H1 (cell line): Measurements from ENCODE around the gene SFTPB. TPM values are rescaled to one million over a fixed set of nuclear protein-coding genes. Genes with fewer than 3 reads are reported as not detected.
"Not testable (repeated sequence)": the region's sequence is repeated elsewhere in the genome, so short reads cannot be mapped to it uniquely, and the experiment has no call there.

Experiments used
- CTCF ChIA-PET: fragments of 300-600 bp; sonication (Branson Sonifier 250); formaldehyde crosslinking; loops from one replicate; lab custom pipeline; 2021; ENCODE audit not compliant: partially characterized antibody; lab: Charles Lee
- POLR2A ChIA-PET: fragments of 300-600 bp; sonication (Branson Sonifier 250); formaldehyde crosslinking; loops from one replicate; lab custom pipeline; 2021; ENCODE audit warnings: inconsistent platforms; ENCODE audit not compliant: partially characterized antibody; lab: Charles Lee
- DNase-seq, 2 experiments: peaks; one replicate each; pipeline versions ENCODE4 v3.0.0 to v3.0.0-alpha.2; 2010 to 2022; ENCODE audit warnings: low spot score in 2 of 2, low read depth in 1 of 2, mixed read lengths in 1 of 2
- FAIRE-seq: peaks from 2 replicates; lab custom pipeline; 2011; peaks lifted over from hg19 to GRCh38; lab: Jason Lieb, UNC
- H2AFZ ChIP-seq: 2 replicates; pipeline ENCODE4 v1.8.1; 2012; ENCODE audit warnings: low read length, inconsistent platforms
- H2AK5ac ChIP-seq: 2 replicates; pipeline ENCODE4 v1.6.1; 2013; ENCODE audit warnings: low read depth, low read length
- H2BK120ac ChIP-seq: replicated peaks from 2 replicates; pipeline ENCODE3; 2013; ENCODE audit warnings: low read depth, low read length, inconsistent platforms
- H2BK12ac ChIP-seq: 2 replicates; pipeline ENCODE4 v1.6.1; 2013; ENCODE audit warnings: low read depth, low read length
- H2BK15ac ChIP-seq: 2 replicates; pipeline ENCODE4 v1.6.1; 2013; ENCODE audit warnings: low read length
- H2BK20ac ChIP-seq: 2 replicates; pipeline ENCODE4 v1.6.1; 2013; ENCODE audit warnings: low read length
- H2BK5ac ChIP-seq: 2 replicates; pipeline ENCODE4 v1.6.1; 2013; ENCODE audit warnings: low read depth, low read length
- H3K14ac ChIP-seq: 2 replicates; pipeline ENCODE4 v1.6.1; 2013; ENCODE audit warnings: inconsistent platforms; ENCODE audit not compliant: insufficient read length
- H3K18ac ChIP-seq: 2 replicates; pipeline ENCODE4 v1.6.1; 2013; ENCODE audit warnings: low read length; ENCODE audit errors: extremely low read depth
- H3K23ac ChIP-seq: 2 replicates; pipeline ENCODE4 v1.6.1; 2013; ENCODE audit warnings: inconsistent platforms; ENCODE audit not compliant: insufficient read length
- H3K23me2 ChIP-seq: 2 replicates; pipeline ENCODE4 v1.6.1; 2013; ENCODE audit warnings: low read depth, low read length
- H3K27ac ChIP-seq: 2 replicates; pipeline ENCODE4 v1.6.1; 2011; ENCODE audit warnings: low read depth, low read length, inconsistent platforms
- H3K27me3 ChIP-seq, 4 experiments: replicated peaks in 1 of 4; 1 replicate in 1 of 4; 2 replicates in 3 of 4; pipeline versions ENCODE4 v1.6.1 to v1.8.1; 2011 to 2013; ENCODE audit warnings: low read length in 3 of 4, mild to moderate bottlenecking in 3 of 4, inconsistent platforms in 2 of 4, mixed read lengths in 2 of 4, moderate library complexity in 1 of 4; ENCODE audit not compliant: control insufficient read depth in 3 of 4, insufficient read depth in 3 of 4; ENCODE audit errors: extremely low read depth in 1 of 4
- H3K36me3 ChIP-seq, 4 experiments: 2 replicates each; pipeline versions ENCODE4 v1.6.1 to v1.8.1; 2011 to 2013; ENCODE audit warnings: mild to moderate bottlenecking in 4 of 4, low read length in 3 of 4, moderate library complexity in 2 of 4, control low read depth in 1 of 4, inconsistent platforms in 1 of 4; ENCODE audit not compliant: insufficient read depth in 4 of 4, control insufficient read depth in 2 of 4
- H3K4ac ChIP-seq: replicated peaks from 2 replicates; pipeline ENCODE3; 2013; ENCODE audit warnings: low read length, low read depth, mixed read lengths, inconsistent platforms; ENCODE audit not compliant: insufficient read length
- H3K4me1 ChIP-seq, 4 experiments: replicated peaks in 1 of 4; 1 replicate in 1 of 4; 2 replicates in 3 of 4; pipeline versions ENCODE4 v1.6.1 to v1.8.1; 2011 to 2013; ENCODE audit warnings: low read length in 3 of 4, inconsistent platforms in 2 of 4, mixed read lengths in 1 of 4; ENCODE audit not compliant: insufficient read depth in 4 of 4, control insufficient read depth in 3 of 4
- H3K4me2 ChIP-seq, 2 experiments: 2 replicates each; pipeline versions ENCODE4 v1.6.1 to v1.8.1; 2011 to 2013; ENCODE audit warnings: low read depth in 2 of 2, low read length in 2 of 2, control low read depth in 1 of 2, inconsistent platforms in 1 of 2, mild to moderate bottlenecking in 1 of 2; ENCODE audit not compliant: insufficient read depth in 1 of 2
- H3K4me3 ChIP-seq, 4 experiments: fragments of 200-600, 300-600 bp in 1 of 4; sonication (generic), shearing (Covaris generic), sonication (Bioruptor Twin) in 1 of 4; 2 replicates each; pipeline versions ENCODE4 v1.5.1 to v1.8.1; 2011 to 2016; ENCODE audit warnings: low read length in 4 of 4, low read depth in 3 of 4, control low read depth in 2 of 4, inconsistent platforms in 2 of 4, mild to moderate bottlenecking in 2 of 4, mixed read lengths in 1 of 4, moderate library complexity in 1 of 4; ENCODE audit not compliant: insufficient read depth in 2 of 4; ENCODE audit errors: extremely low read depth in 1 of 4
- H3K56ac ChIP-seq: replicated peaks from 2 replicates; pipeline ENCODE3; 2013; ENCODE audit warnings: low read depth, mild to moderate bottlenecking, mixed read lengths, low read length, inconsistent platforms; ENCODE audit not compliant: insufficient read length
- H3K79me1 ChIP-seq: 2 replicates; pipeline ENCODE4 v1.6.1; 2013; ENCODE audit warnings: low read depth, low read length, control low read depth
- H3K79me2 ChIP-seq, 2 experiments: 2 replicates each; pipeline versions ENCODE4 v1.6.1 to v1.8.1; 2012 to 2013; ENCODE audit warnings: low read length in 2 of 2, mild to moderate bottlenecking in 2 of 2, inconsistent platforms in 1 of 2; ENCODE audit not compliant: insufficient read depth in 2 of 2, control insufficient read depth in 1 of 2
- H3K9ac ChIP-seq, 4 experiments: replicated peaks in 1 of 4; 1 replicate in 1 of 4; 2 replicates in 3 of 4; pipeline versions ENCODE4 v1.6.1 to v1.8.1; 2011 to 2013; ENCODE audit warnings: low read depth in 3 of 4, low read length in 3 of 4, control low read depth in 2 of 4, mild to moderate bottlenecking in 2 of 4, moderate library complexity in 2 of 4, inconsistent platforms in 1 of 4; ENCODE audit errors: extremely low read depth in 1 of 4
- H3K9me3 ChIP-seq, 2 experiments: 2 replicates each; pipeline versions ENCODE4 v1.6.1 to v1.8.1; 2012 to 2013; ENCODE audit warnings: mild to moderate bottlenecking in 2 of 2, moderate library complexity in 2 of 2, control low read depth in 1 of 2, inconsistent platforms in 1 of 2, low read depth in 1 of 2, low read length in 1 of 2, mixed read lengths in 1 of 2; ENCODE audit not compliant: insufficient read depth in 2 of 2
- H4K20me1 ChIP-seq, 2 experiments: replicated peaks in 1 of 2; 2 replicates each; pipeline versions ENCODE3 to v1.8.1; 2011 to 2013; ENCODE audit warnings: inconsistent platforms in 2 of 2, low read length in 2 of 2, mild to moderate bottlenecking in 1 of 2; ENCODE audit not compliant: insufficient read depth in 2 of 2, control insufficient read depth in 1 of 2
- H4K5ac ChIP-seq: 2 replicates; pipeline ENCODE4 v1.6.1; 2013; ENCODE audit warnings: low read length, low read depth, mixed read lengths, inconsistent platforms; ENCODE audit not compliant: insufficient read length
- H4K8ac ChIP-seq: 2 replicates; pipeline ENCODE4 v1.8.0; 2013; ENCODE audit warnings: mild to moderate bottlenecking, moderate library complexity, low read length, inconsistent platforms; ENCODE audit not compliant: insufficient read depth; ENCODE audit errors: extremely low read depth
- H4K91ac ChIP-seq: replicated peaks from 2 replicates; pipeline ENCODE3; 2013; ENCODE audit warnings: low read length, mixed read lengths, inconsistent platforms; ENCODE audit not compliant: insufficient read length
- WGBS, 2 experiments: shearing (Covaris generic) in 1 of 2; methylation state at CpG; one replicate each; pipeline versions ENCODE4 v1.1.6 to v1.1.7; 2013 to 2015; ENCODE audit warnings: low lambda C conversion rate in 2 of 2, mixed read lengths in 2 of 2, inconsistent platforms in 1 of 2, low coverage in 1 of 2, missing lambda C conversion rate in 1 of 2; ENCODE audit not compliant: insufficient replicate concordance in 2 of 2, insufficient coverage in 1 of 2, insufficient read length in 1 of 2; ENCODE audit errors: extremely low coverage in 1 of 2, missing lambda C conversion rate in 1 of 2; 5-methylcytosine and 5-hydroxymethylcytosine counted together
- polyA plus RNA-seq, 7 experiments: library from polyadenylated mRNA; depleted of rRNA in 3 of 7; stranded (reverse) in 5 of 7; unstranded in 2 of 7; fragments of >200 nt in 5 of 7; fragments of 200-250 nt in 2 of 7; gene quantifications; 1 replicate in 5 of 7; 2 replicates in 1 of 7; 4 replicates in 1 of 7; pipeline versions ENCODE4 v1.2.1 to v1.2.3, GENCODE V29; 2011 to 2013; ENCODE audit warnings: missing spikeins in 2 of 7, mixed read lengths in 2 of 7
- total RNA-seq: library from RNA; stranded (reverse); fragmentation: NEBNext Ultra II Directional; extraction: Animal tissue kit (Norgen Biotek cat#: 25700); gene quantifications from 2 replicates; pipeline ENCODE4 v1.2.1, GENCODE V29; 2021

SFTPB gene
- total and polyA plus RNA-seq, 2 of the 8 experiments (the other 6 are each of a cell fraction or from before 2014, with no cell fraction given), result not detected

DNA sequence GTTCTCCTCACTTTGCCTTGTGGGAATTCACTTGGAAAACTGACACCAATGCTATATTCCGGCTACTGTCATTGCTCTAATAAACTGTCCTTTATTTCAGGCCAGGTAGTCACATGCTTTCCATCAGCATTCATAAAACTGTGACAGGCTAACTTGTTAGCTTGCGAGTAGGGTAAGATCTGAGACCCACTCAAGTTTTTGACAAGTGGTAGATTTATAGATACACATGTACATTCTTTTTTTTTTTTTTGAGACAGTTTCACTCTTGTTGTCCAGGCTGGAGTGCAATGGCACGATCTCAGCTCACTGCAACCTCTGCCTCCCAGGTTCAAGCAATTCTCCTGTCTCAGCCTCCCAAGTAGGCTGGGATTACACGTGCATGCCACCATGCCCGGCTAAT is 50.3 kb downstream of the SFTPB start:
- H3K23ac ChIP-seq, H3K4me1 ChIP-seq, FAIRE-seq, H2BK5ac ChIP-seq, H3K27ac ChIP-seq, H3K56ac ChIP-seq, H4K8ac ChIP-seq, H3K23me2 ChIP-seq, H3K79me1 ChIP-seq, DNase-seq, H3K4ac ChIP-seq, H3K18ac ChIP-seq, H2AK5ac ChIP-seq, H2BK12ac ChIP-seq, H4K5ac ChIP-seq, H2AFZ ChIP-seq, H2BK20ac ChIP-seq, H2BK15ac ChIP-seq, H2BK120ac ChIP-seq, H3K14ac ChIP-seq, H3K9me3 ChIP-seq, H4K91ac ChIP-seq, H3K27me3 ChIP-seq, H4K20me1 ChIP-seq: not testable (repeated sequence)
- peaks cover 13 to 41% (median 21%) of the 10 kb centered on the region in 4 experiments for H3K36me3 ChIP-seq
- peak overlapping the region in 2 of 4 experiments; percentile 96 to 97; a peak in 2 of 8 replicates for H3K4me3 ChIP-seq
- POLR2A ChIA-PET, result interaction anchor here (0.7 to 7.9 kb wide), 7 partner anchors 8 to 198 kb away, joined by 3 to 95 read pairs (median 4); partner anchors contain the start of genes MAT2A and TMEM150A
- peaks cover 11 to 33% of the 10 kb centered on the region in 2 experiments for H3K79me2 ChIP-seq
- 96% methylated on average over 4 of the region's 5 CpGs; no CpG with 5 or more reads in 1 of the 2 experiments for WGBS, 2 experiments
- peak overlapping the region in 1 of 4 experiments; percentile 48; a peak in 2 of 7 replicates for H3K9ac ChIP-seq
- CTCF ChIA-PET, result interaction anchor here (2.0 kb wide), 1 partner anchor 20 kb away, joined by 5 read pairs; no protein-coding TSS in a partner anchor
- H3K4me2 ChIP-seq, result peak overlapping the region; percentile 75 to 88; a peak in 3 of 4 replicates
